Kidney (tissue), 14 donors: Measurements from ENCODE around the gene KRT83. TPM values are rescaled to one million over a fixed set of nuclear protein-coding genes. Genes with fewer than 3 reads are reported as not detected.
A peak's percentile ranks its signal among the peaks of the same experiment; 100 is the strongest.

ENCODE experiments used
- DNase-seq, 5 donors: peaks; one replicate each; pipeline ENCODE4 v3.0.0-alpha.2; 2013 to 2020
- FAIRE-seq: peaks from 2 replicates; lab custom pipeline; 2012; peaks lifted over from hg19 to GRCh38; lab: Jason Lieb, UNC
- H3K27ac ChIP-seq, 2 donors: one replicate each; pipeline ENCODE4 v1.7.0; 2013; ENCODE audit warnings: low read depth in 2 of 2, low read length in 2 of 2, inconsistent platforms in 1 of 2
- H3K27me3 ChIP-seq: one replicate; pipeline ENCODE4 v1.7.1; 2013; ENCODE audit warnings: low read length, inconsistent platforms; ENCODE audit not compliant: control insufficient read depth, insufficient read depth
- H3K36me3 ChIP-seq, 3 donors: one replicate each; pipeline versions ENCODE4 v1.7.0 to v1.7.1; 2013; ENCODE audit warnings: low read length in 3 of 3, control low read depth in 1 of 3, inconsistent platforms in 1 of 3; ENCODE audit not compliant: insufficient read depth in 3 of 3, control insufficient read depth in 2 of 3
- H3K4me1 ChIP-seq, 3 donors: one replicate each; pipeline versions ENCODE4 v1.7.0 to v1.7.1; 2013; ENCODE audit warnings: low read length in 3 of 3, inconsistent platforms in 1 of 3, low read depth in 1 of 3; ENCODE audit not compliant: control insufficient read depth in 2 of 3, insufficient read depth in 2 of 3
- H3K4me3 ChIP-seq, 3 donors: one replicate each; pipeline versions ENCODE4 v1.7.0 to v1.8.1; 2013; ENCODE audit warnings: low read length in 3 of 3, control low read depth in 1 of 3, inconsistent platforms in 1 of 3
- H3K9ac ChIP-seq, 3 donors: one replicate each; pipeline versions ENCODE4 v1.7.0 to v1.7.1; 2013; ENCODE audit warnings: low read length in 3 of 3, control low read depth in 1 of 3, inconsistent platforms in 1 of 3
- H3K9me3 ChIP-seq, 3 donors: one replicate each; pipeline versions ENCODE4 v1.7.0 to v1.7.1; 2013; ENCODE audit warnings: low read length in 3 of 3, control low read depth in 1 of 3, inconsistent platforms in 1 of 3; ENCODE audit not compliant: control insufficient read depth in 2 of 3, insufficient read depth in 1 of 3
- CTCF ChIP-seq: IDR thresholded peaks from 3 replicates; pipeline ENCODE4 v1.5.1; 2012; ENCODE audit warnings: mild to moderate bottlenecking, moderate library complexity, borderline replicate concordance; ENCODE audit not compliant: insufficient read depth; ENCODE audit errors: extremely low read depth
- intact Hi-C: fragments of 100-400 bp; cut with DNase I; formaldehyde crosslinking; loops from one replicate; pipeline ENCODE4 v1.11.1; 2022
- polyA plus RNA-seq: library from polyadenylated mRNA; stranded (reverse); fragments of 350-450 nt; fragmentation: Illumina TruSeq; extraction: RNeasy Lipid Tissue Mini Kit (QIAGEN cat#74804); gene quantifications from one replicate; pipeline ENCODE4 v1.2.3, GENCODE V29; 2014; ENCODE audit warnings: low read depth, low replicate concordance; ENCODE audit not compliant: insufficient read depth
- total RNA-seq: library from RNA; stranded (reverse); fragmentation: NEBNext Ultra II Directional; extraction: Animal tissue kit (Norgen Biotek cat#: 25700); gene quantifications from one replicate; pipeline ENCODE4 v1.2.1, GENCODE V29; 2021
- donor health status: control.
- donor health status: control.
- donor health status: control.
- donor health status: control.
- donor health status: control.
- donor health status: DM: yes; HTN: yes; CAD: no.
- donor health status: Normal renal cell carcinoma (clear cell type).

Gene KRT83
- total and polyA plus RNA-seq, 2 donors from 2014 or later, result not detected

DNA sequence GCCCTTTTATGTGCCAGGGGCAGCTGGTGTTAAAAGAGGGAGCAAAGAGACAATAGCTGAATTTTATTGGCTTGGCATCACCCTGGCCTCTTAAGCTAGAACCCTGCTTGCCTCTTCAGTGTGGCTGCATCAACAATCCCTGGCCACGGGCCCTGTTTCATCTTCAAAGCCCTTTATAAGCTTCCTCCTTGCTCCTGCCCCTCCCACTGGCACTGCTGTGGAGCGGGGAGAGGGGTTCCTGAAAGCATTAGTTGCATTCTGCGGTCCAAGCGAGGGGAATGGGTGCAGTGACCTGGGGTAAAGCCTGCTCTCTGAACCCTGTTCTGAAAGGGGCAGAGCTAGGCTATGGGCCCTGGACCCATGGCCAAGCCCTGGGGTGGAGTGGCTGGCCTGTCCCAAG is 220 bp upstream of the KRT83 start:
- no peaks in the 10 kb centered on the region for H3K27me3 ChIP-seq
- TF ChIP-seq CTCF, result no peak
- H3K4me3 ChIP-seq, result no peak overlapping the region
- H3K9ac ChIP-seq, result no peak overlapping the region
- H3K27ac ChIP-seq, result no peak overlapping the region
- DNase-seq (peak in 1 of 5 donors; percentile 14), FAIRE-seq (no peak)
- H3K36me3 ChIP-seq, result no peaks in the 10 kb centered on the region
- H3K9me3 ChIP-seq, result no peaks in the 10 kb centered on the region
- intact Hi-C loops, result no loop called here
- no peaks in the 10 kb centered on the region for H3K4me1 ChIP-seq

DNA sequence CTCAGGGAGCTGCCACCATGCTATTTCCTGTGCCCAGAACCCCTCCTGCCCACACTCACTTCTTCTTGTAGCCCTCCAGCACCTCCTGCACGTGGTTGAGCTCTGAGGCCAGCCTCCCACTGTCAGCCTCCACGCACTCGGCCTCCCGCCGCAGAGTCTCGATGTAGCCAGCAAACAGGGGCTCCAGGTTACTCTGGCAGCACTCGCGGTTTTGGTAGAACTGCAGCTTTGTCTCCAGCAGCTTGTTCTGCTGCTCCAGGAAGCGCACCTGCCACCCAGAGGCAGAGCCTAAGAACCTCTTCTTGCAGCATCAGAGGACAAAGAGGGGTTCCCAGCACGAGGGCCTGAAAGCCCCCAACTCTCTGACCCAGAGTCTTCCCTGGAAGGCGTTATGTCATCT is 2.1 kb downstream of the KRT83 start:
- no peaks in the 10 kb centered on the region for H3K27me3 ChIP-seq
- FAIRE-seq, result no peak
- TF ChIP-seq CTCF, result no peak
- H3K4me1 ChIP-seq, result no peaks in the 10 kb centered on the region
- DNase-seq, result peak in 3 of 5 donors; percentile 7 to 45 (median 8)
- H3K27ac ChIP-seq, result no peak overlapping the region
- no peak overlapping the region for H3K4me3 ChIP-seq
- no peak overlapping the region for H3K9ac ChIP-seq
- intact Hi-C loops, result no loop called here
- no peaks in the 10 kb centered on the region for H3K9me3 ChIP-seq
- H3K36me3 ChIP-seq, result no peaks in the 10 kb centered on the region

DNA sequence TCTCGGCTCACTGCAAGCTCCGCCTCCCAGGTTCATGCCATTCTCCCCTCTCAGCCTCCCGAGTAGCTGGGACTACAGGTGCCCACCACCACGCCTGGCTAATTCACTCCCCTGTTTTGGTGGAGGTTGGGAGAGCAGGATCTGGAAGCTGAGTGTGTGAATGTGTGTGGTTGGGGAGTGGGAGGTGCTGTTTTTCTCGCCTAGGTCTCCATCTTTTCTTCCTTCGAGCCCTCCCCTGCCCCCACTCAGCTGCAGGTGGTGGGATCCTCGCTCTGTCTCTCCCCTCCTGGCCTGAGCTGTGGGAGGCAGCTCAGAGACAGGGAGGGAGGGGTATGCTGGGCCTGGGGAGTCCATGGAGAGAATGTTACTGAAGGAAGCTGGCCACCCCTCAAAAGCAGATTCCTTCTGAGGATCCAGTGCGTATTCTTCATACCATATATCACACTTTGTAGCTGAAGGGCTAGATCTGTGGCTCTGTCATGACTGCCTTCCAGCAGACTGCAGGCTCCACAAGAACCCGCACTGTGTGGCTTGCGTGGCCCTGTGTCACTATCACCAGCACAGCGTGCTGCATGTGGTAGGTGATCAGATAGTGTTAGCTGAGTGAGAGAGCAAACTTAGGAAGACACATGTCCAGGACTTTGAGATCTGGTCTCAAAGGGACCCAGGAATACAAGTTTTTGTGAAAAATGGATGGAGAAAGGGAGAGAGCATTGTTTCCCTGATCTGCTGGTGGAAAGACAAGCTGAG is 2.8 kb downstream of the KRT83 start:
- FAIRE-seq (no peak), DNase-seq (peak in 2 of 5 donors; percentile 7 to 16)
- no peaks in the 10 kb centered on the region for H3K9me3 ChIP-seq
- no peaks in the 10 kb centered on the region for H3K36me3 ChIP-seq
- no peaks in the 10 kb centered on the region for H3K4me1 ChIP-seq
- no peak overlapping the region for H3K9ac ChIP-seq
- no peak overlapping the region for H3K4me3 ChIP-seq
- intact Hi-C loops, result no loop called here
- no peak overlapping the region for H3K27ac ChIP-seq
- no peaks in the 10 kb centered on the region for H3K27me3 ChIP-seq
- no peak for TF ChIP-seq CTCF
